ENCODE results near the gene PIGL.
A peak's percentile ranks its signal among the peaks of the same experiment; 100 is the strongest.

Gene PIGL

GRCh38 chr17:16301963-16302855, 85.2 kb downstream of the PIGL start:
- Histone ChIP-seq H3K79me2 (ENCODE audit: insufficient read depth, low read length) (no peaks in the 10 kb centered on the region), H2AFZ (ENCODE audit: low read length) (no peak overlapping the region), H3K27me3 (ENCODE audit: insufficient read depth, low read length, poor library complexity, severe bottlenecking) (no peaks in the 10 kb centered on the region), H3K9ac (ENCODE audit: low read depth, low read length, poor library complexity, severe bottlenecking) (peak overlapping the region; percentile 60), H3K4me3 (ENCODE audit: low read length, poor library complexity, severe bottlenecking) (no peak overlapping the region), H3K4me1 (ENCODE audit: insufficient read depth, low read length, poor library complexity, severe bottlenecking) (peaks cover 44% of the 10 kb centered on the region), H3F3A (ENCODE audit: low read depth) (peaks cover 3% of the 10 kb centered on the region), H3K9me3 (ENCODE audit: insufficient read depth, low read depth, low read length) (no peaks in the 10 kb centered on the region), H4K20me1 (ENCODE audit: insufficient read depth, low read length, poor library complexity, severe bottlenecking) (no peaks in the 10 kb centered on the region), H3K9me2 (replicated peaks; ENCODE audit: low read depth, low read length) (no peaks in the 10 kb centered on the region), H3K36me3 (ENCODE audit: insufficient read depth, low read length) (no peaks in the 10 kb centered on the region), H3K4me2 (ENCODE audit: low read depth, low read length, poor library complexity, severe bottlenecking) (no peak overlapping the region)
- TF ChIP-seq EZH2phosphoT487 (IDR thresholded peaks at IDR 0.05; ENCODE audit: borderline replicate concordance) = no peak
- TF ChIP-seq, protein P1, sequence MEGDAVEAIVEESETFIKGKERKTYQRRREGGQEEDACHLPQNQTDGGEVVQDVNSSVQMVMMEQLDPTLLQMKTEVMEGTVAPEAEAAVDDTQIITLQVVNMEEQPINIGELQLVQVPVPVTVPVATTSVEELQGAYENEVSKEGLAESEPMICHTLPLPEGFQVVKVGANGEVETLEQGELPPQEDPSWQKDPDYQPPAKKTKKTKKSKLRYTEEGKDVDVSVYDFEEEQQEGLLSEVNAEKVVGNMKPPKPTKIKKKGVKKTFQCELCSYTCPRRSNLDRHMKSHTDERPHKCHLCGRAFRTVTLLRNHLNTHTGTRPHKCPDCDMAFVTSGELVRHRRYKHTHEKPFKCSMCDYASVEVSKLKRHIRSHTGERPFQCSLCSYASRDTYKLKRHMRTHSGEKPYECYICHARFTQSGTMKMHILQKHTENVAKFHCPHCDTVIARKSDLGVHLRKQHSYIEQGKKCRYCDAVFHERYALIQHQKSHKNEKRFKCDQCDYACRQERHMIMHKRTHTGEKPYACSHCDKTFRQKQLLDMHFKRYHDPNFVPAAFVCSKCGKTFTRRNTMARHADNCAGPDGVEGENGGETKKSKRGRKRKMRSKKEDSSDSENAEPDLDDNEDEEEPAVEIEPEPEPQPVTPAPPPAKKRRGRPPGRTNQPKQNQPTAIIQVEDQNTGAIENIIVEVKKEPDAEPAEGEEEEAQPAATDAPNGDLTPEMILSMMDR (conservative IDR thresholded peaks at IDR 0.05; ENCODE audit: low read length) = no peak

- H3K9ac ChIP-seq (ENCODE audit: low read depth, low read length, poor library complexity, severe bottlenecking) = peak overlapping the region; percentile 60
- no peaks in the 10 kb centered on the region for H3K9me3 ChIP-seq (ENCODE audit: insufficient read depth, low read depth, low read length)
- H3K4me3 ChIP-seq (ENCODE audit: low read length, poor library complexity, severe bottlenecking) = no peak overlapping the region
- no peaks in the 10 kb centered on the region for H4K20me1 ChIP-seq (ENCODE audit: insufficient read depth, low read length, poor library complexity, severe bottlenecking)
- no peaks in the 10 kb centered on the region for H3K36me3 ChIP-seq (ENCODE audit: insufficient read depth, low read length)
- no peaks in the 10 kb centered on the region for H3K9me2 ChIP-seq (replicated peaks; ENCODE audit: low read depth, low read length)
- no peaks in the 10 kb centered on the region for H3K27me3 ChIP-seq (ENCODE audit: insufficient read depth, low read length, poor library complexity, severe bottlenecking)
- H3K4me1 ChIP-seq (ENCODE audit: insufficient read depth, low read length, poor library complexity, severe bottlenecking) = peaks cover 42% of the 10 kb centered on the region
- H3K79me2 ChIP-seq (ENCODE audit: insufficient read depth, low read length) = no peaks in the 10 kb centered on the region
- no peak overlapping the region for H2AFZ ChIP-seq (ENCODE audit: low read length)
- peaks cover 3% of the 10 kb centered on the region for H3F3A ChIP-seq (ENCODE audit: low read depth)
- TF ChIP-seq, protein P1 (conservative IDR thresholded peaks at IDR 0.05; ENCODE audit: low read length) = no peak
- TF ChIP-seq EZH2phosphoT487 (IDR thresholded peaks at IDR 0.05; ENCODE audit: borderline replicate concordance) = no peak
- H3K4me2 ChIP-seq (ENCODE audit: low read depth, low read length, poor library complexity, severe bottlenecking) = peak overlapping the region; percentile 3
Measured at GRCh38 chr17:16302856-16303255, 85.8 kb downstream of the PIGL start.

DNA sequence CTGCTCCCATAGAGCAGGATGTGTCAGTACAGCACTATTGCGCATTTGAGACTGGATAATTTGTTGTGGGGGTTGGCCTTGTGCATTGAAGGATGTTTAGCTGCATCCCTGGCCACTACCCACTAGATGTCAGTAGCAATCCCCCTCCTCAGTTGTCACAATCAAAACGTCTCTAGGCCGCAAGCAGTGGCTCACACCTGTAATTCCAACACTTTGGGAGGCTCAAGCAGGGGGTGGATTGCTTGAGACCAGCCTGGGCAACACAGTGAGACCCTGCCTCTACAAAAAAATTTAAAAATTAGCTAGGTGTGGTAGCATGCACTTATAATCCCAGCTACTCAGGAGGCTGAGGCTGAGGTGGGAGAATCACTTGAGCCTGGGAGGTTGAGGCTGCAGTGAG, 87.8 kb downstream of the PIGL start:
- Histone ChIP-seq H3K9ac (ENCODE audit: low read depth, low read length, poor library complexity, severe bottlenecking) (no peak overlapping the region), H3K9me2 (replicated peaks; ENCODE audit: low read depth, low read length) (no peaks in the 10 kb centered on the region), H3K4me1 (ENCODE audit: insufficient read depth, low read length, poor library complexity, severe bottlenecking) (peaks cover 27% of the 10 kb centered on the region), H3K9me3 (ENCODE audit: insufficient read depth, low read depth, low read length) (no peaks in the 10 kb centered on the region), H3F3A (ENCODE audit: low read depth) (no peaks in the 10 kb centered on the region), H3K4me2 (ENCODE audit: low read depth, low read length, poor library complexity, severe bottlenecking) (no peak overlapping the region), H4K20me1 (ENCODE audit: insufficient read depth, low read length, poor library complexity, severe bottlenecking) (no peaks in the 10 kb centered on the region), H2AFZ (ENCODE audit: low read length) (no peak overlapping the region), H3K79me2 (ENCODE audit: insufficient read depth, low read length) (no peaks in the 10 kb centered on the region), H3K4me3 (ENCODE audit: low read length, poor library complexity, severe bottlenecking) (no peak overlapping the region), H3K36me3 (ENCODE audit: insufficient read depth, low read length) (no peaks in the 10 kb centered on the region), H3K27me3 (ENCODE audit: insufficient read depth, low read length, poor library complexity, severe bottlenecking) (no peaks in the 10 kb centered on the region)
- no peak for TF ChIP-seq EZH2phosphoT487 (IDR thresholded peaks at IDR 0.05; ENCODE audit: borderline replicate concordance)
- TF ChIP-seq, protein P1 (conservative IDR thresholded peaks at IDR 0.05; ENCODE audit: low read length) = peak; percentile 73
